ENCODE measurements around the gene ANKRD33B. TPM values are rescaled to one million over a fixed set of nuclear protein-coding genes. Genes with fewer than 3 reads are reported as not detected.

ANKRD33B gene
- total and polyA plus RNA-seq, 7 experiments from 2014 or later = 0.20 to 10.1 (median 0.75) TPM; not detected in 1

GRCh38 chr5:10701567-10702039, 137.7 kb downstream of the ANKRD33B start:
- Mint-ChIP-seq H3K27ac (peak overlapping the region in 1 of 9 donors; percentile 42), H3K36me3 (peaks cover 0 to 18% (median 0%) of the 10 kb centered on the region in 5 donors), H3K27me3 (no peaks in the 10 kb centered on the region), H3K4me1 (peaks cover 39 to 58% (median 53%) of the 10 kb centered on the region in 7 donors), H3K9me3 (no peaks in the 10 kb centered on the region), H3K4me3 (no peak overlapping the region)
- H3K36me3 ChIP-seq (ENCODE audit: control insufficient read depth in 2 of 3, insufficient read depth in 3 of 3, low read length in 3 of 3) = no peaks in the 10 kb centered on the region
- no peaks in the 10 kb centered on the region for H3K9me3 ChIP-seq (ENCODE audit: control insufficient read depth in 2 of 3, low read length in 3 of 3)
- no peaks in the 10 kb centered on the region for H3K27me3 ChIP-seq (ENCODE audit: control insufficient read depth in 2 of 2, insufficient read depth in 2 of 2, low read length in 2 of 2)
- no peak overlapping the region for H3K27ac ChIP-seq (ENCODE audit: low read depth, low read length)
- ChIA-PET POLR2A (interaction anchor here (1.3 kb wide), 1 partner anchor 59 kb away, joined by 3 read pairs; the partner anchor contains the start of gene DAP), CTCF (interaction anchor here (0.8 to 1.2 kb wide), 2 partner anchors 43 to 74 kb away, joined by 3 read pairs; no protein-coding TSS in a partner anchor)
- H3K4me1 ChIP-seq (ENCODE audit: control insufficient read depth in 2 of 2, insufficient read depth in 2 of 2, low read length in 2 of 2) = peaks cover 7 to 14% of the 10 kb centered on the region in 2 donors
- ATAC-seq (peak; percentile 50), DNase-seq (peak in 5 of 9 donors; percentile 11 to 27 (median 19))
- intact Hi-C loops (cut with micrococcal nuclease) = loop anchor here in 1 of 2 donors (5.0 kb wide), 1 partner anchor 61 kb away; the partner anchor contains the start of gene DAP
- H3K4me3 ChIP-seq (ENCODE audit: low read length) = no peak overlapping the region

GRCh38 chr5:10702040-10702629, 138.3 kb downstream of the ANKRD33B start:
- no peak overlapping the region for H3K4me3 Mint-ChIP-seq
- H3K27ac Mint-ChIP-seq = peak overlapping the region in 1 of 9 donors; percentile 42
- Histone ChIP-seq H3K4me1 (ENCODE audit: control insufficient read depth in 2 of 2, insufficient read depth in 2 of 2, low read length in 2 of 2) (peaks cover 7 to 14% of the 10 kb centered on the region in 2 donors), H3K4me3 (ENCODE audit: low read length) (no peak overlapping the region), H3K27ac (ENCODE audit: low read depth, low read length) (no peak overlapping the region), H3K27me3 (ENCODE audit: control insufficient read depth in 2 of 2, insufficient read depth in 2 of 2, low read length in 2 of 2) (no peaks in the 10 kb centered on the region), H3K36me3 (ENCODE audit: control insufficient read depth in 2 of 3, insufficient read depth in 3 of 3, low read length in 3 of 3) (no peaks in the 10 kb centered on the region), H3K9me3 (ENCODE audit: control insufficient read depth in 2 of 3, low read length in 3 of 3) (no peaks in the 10 kb centered on the region)
- no peaks in the 10 kb centered on the region for H3K9me3 Mint-ChIP-seq
- no peak for DNase-seq
- ChIA-PET POLR2A (interaction anchor here (1.3 kb wide), 1 partner anchor 59 kb away, joined by 3 read pairs; the partner anchor contains the start of gene DAP), CTCF (interaction anchor here (0.8 to 1.2 kb wide), 3 partner anchors 42 to 86 kb away, joined by 3 read pairs; no protein-coding TSS in a partner anchor)
- ATAC-seq = no peak
- H3K36me3 Mint-ChIP-seq = peaks cover 0 to 18% (median 0%) of the 10 kb centered on the region in 5 donors
- intact Hi-C loops (cut with micrococcal nuclease) = loop anchor here in 1 of 2 donors (5.0 kb wide), 1 partner anchor 60 kb away; the partner anchor contains the start of gene DAP
- H3K27me3 Mint-ChIP-seq = no peaks in the 10 kb centered on the region
- H3K4me1 Mint-ChIP-seq = peaks cover 38 to 58% (median 52%) of the 10 kb centered on the region in 7 donors

GRCh38 chr5:10702911-10703491, 139.1 kb downstream of the ANKRD33B start:
- no peaks in the 10 kb centered on the region for H3K36me3 ChIP-seq (ENCODE audit: control insufficient read depth in 2 of 3, insufficient read depth in 3 of 3, low read length in 3 of 3)
- ChIA-PET CTCF (interaction anchor here (0.7 to 1.0 kb wide), 3 partner anchors 10 to 175 kb away, joined by 3 read pairs; no protein-coding TSS in a partner anchor), POLR2A (interaction anchor here (1.3 kb wide), 1 partner anchor 58 kb away, joined by 3 read pairs; the partner anchor contains the start of gene DAP)
- peaks cover 7 to 14% of the 10 kb centered on the region in 2 donors for H3K4me1 ChIP-seq (ENCODE audit: control insufficient read depth in 2 of 2, insufficient read depth in 2 of 2, low read length in 2 of 2)
- DNase-seq (no peak), ATAC-seq (no peak)
- no peak overlapping the region for H3K4me3 Mint-ChIP-seq
- H3K9me3 Mint-ChIP-seq = no peaks in the 10 kb centered on the region
- no peaks in the 10 kb centered on the region for H3K27me3 Mint-ChIP-seq
- H3K27ac ChIP-seq (ENCODE audit: low read depth, low read length) = no peak overlapping the region
- intact Hi-C loops (cut with micrococcal nuclease) = loop anchor here in 1 of 2 donors (5.0 kb wide), 1 partner anchor 59 kb away; the partner anchor contains the start of gene DAP
- no peaks in the 10 kb centered on the region for H3K9me3 ChIP-seq (ENCODE audit: control insufficient read depth in 2 of 3, low read length in 3 of 3)
- peaks cover 0 to 22% (median 0%) of the 10 kb centered on the region in 5 donors for H3K36me3 Mint-ChIP-seq
- H3K27me3 ChIP-seq (ENCODE audit: control insufficient read depth in 2 of 2, insufficient read depth in 2 of 2, low read length in 2 of 2) = no peaks in the 10 kb centered on the region
- H3K4me3 ChIP-seq (ENCODE audit: low read length) = no peak overlapping the region
- H3K4me1 Mint-ChIP-seq = peaks cover 37 to 60% (median 53%) of the 10 kb centered on the region in 7 donors
- H3K27ac Mint-ChIP-seq = peak overlapping the region in 2 of 9 donors; percentile 9 to 20

GRCh38 chr5:10703676-10704075, 139.8 kb downstream of the ANKRD33B start:
- intact Hi-C loops (cut with micrococcal nuclease) = loop anchor here in 1 of 2 donors (5.0 kb wide), 1 partner anchor 59 kb away; the partner anchor contains the start of gene DAP
- peaks cover 0 to 18% (median 0%) of the 10 kb centered on the region in 5 donors for H3K36me3 Mint-ChIP-seq
- POLR2A ChIA-PET = no interaction called here
- DNase-seq = no peak
- CTCF ChIA-PET = interaction anchor here (0.7 to 1.0 kb wide), 2 partner anchors 11 to 174 kb away, joined by 3 read pairs; no protein-coding TSS in a partner anchor
- no peak overlapping the region for H3K4me3 ChIP-seq (ENCODE audit: low read length)
- H3K27me3 Mint-ChIP-seq = no peaks in the 10 kb centered on the region
- H3K4me3 Mint-ChIP-seq = no peak overlapping the region
- H3K36me3 ChIP-seq (ENCODE audit: control insufficient read depth in 2 of 3, insufficient read depth in 3 of 3, low read length in 3 of 3) = no peaks in the 10 kb centered on the region
- peak overlapping the region in 1 of 9 donors; percentile 20 for H3K27ac Mint-ChIP-seq
- no peaks in the 10 kb centered on the region for H3K27me3 ChIP-seq (ENCODE audit: control insufficient read depth in 2 of 2, insufficient read depth in 2 of 2, low read length in 2 of 2)
- no peak overlapping the region for H3K27ac ChIP-seq (ENCODE audit: low read depth, low read length)
- H3K4me1 Mint-ChIP-seq = peaks cover 34 to 61% (median 51%) of the 10 kb centered on the region in 7 donors
- H3K4me1 ChIP-seq (ENCODE audit: control insufficient read depth in 2 of 2, insufficient read depth in 2 of 2, low read length in 2 of 2) = peaks cover 7 to 14% of the 10 kb centered on the region in 2 donors
- H3K9me3 ChIP-seq (ENCODE audit: control insufficient read depth in 2 of 3, low read length in 3 of 3) = no peaks in the 10 kb centered on the region
- no peak for ATAC-seq
- no peaks in the 10 kb centered on the region for H3K9me3 Mint-ChIP-seq

- H3K36me3 Mint-ChIP-seq = peaks cover 0 to 7% (median 0%) of the 10 kb centered on the region in 5 donors
- H3K9me3 ChIP-seq (ENCODE audit: control insufficient read depth in 2 of 3, low read length in 3 of 3) = no peaks in the 10 kb centered on the region
- CTCF ChIA-PET = no interaction called here
- H3K27ac Mint-ChIP-seq = peak overlapping the region in 8 of 9 donors; percentile 9 to 63 (median 39)
- no peaks in the 10 kb centered on the region for H3K27me3 ChIP-seq (ENCODE audit: control insufficient read depth in 2 of 2, insufficient read depth in 2 of 2, low read length in 2 of 2)
- POLR2A ChIA-PET = no interaction called here
- H3K27me3 Mint-ChIP-seq = no peaks in the 10 kb centered on the region
- H3K4me3 ChIP-seq (ENCODE audit: low read length) = no peak overlapping the region
- H3K4me3 Mint-ChIP-seq = peak overlapping the region in 1 of 10 donors; percentile 22
- DNase-seq (no peak), ATAC-seq (peak; percentile 73)
- H3K36me3 ChIP-seq (ENCODE audit: control insufficient read depth in 2 of 3, insufficient read depth in 3 of 3, low read length in 3 of 3) = no peaks in the 10 kb centered on the region
- H3K9me3 Mint-ChIP-seq = no peaks in the 10 kb centered on the region
- peaks cover 7 to 14% of the 10 kb centered on the region in 2 donors for H3K4me1 ChIP-seq (ENCODE audit: control insufficient read depth in 2 of 2, insufficient read depth in 2 of 2, low read length in 2 of 2)
- intact Hi-C loops (cut with micrococcal nuclease) = loop anchor here in 1 of 2 donors (5.0 kb wide), 1 partner anchor 57 kb away; the partner anchor contains the start of gene DAP
- peaks cover 30 to 47% (median 41%) of the 10 kb centered on the region in 7 donors for H3K4me1 Mint-ChIP-seq
- no peak overlapping the region for H3K27ac ChIP-seq (ENCODE audit: low read depth, low read length)
These were observed 141.2 kb downstream of the ANKRD33B start for GRCh38 chr5:10704949-10705621.

- H3K36me3 ChIP-seq (ENCODE audit: control insufficient read depth in 2 of 3, insufficient read depth in 3 of 3, low read length in 3 of 3) = no peaks in the 10 kb centered on the region
- H3K27ac Mint-ChIP-seq = peak overlapping the region in 6 of 9 donors; percentile 9 to 63 (median 36)
- no peak for ATAC-seq
- CTCF ChIA-PET = no interaction called here
- peaks cover 7 to 14% of the 10 kb centered on the region in 2 donors for H3K4me1 ChIP-seq (ENCODE audit: control insufficient read depth in 2 of 2, insufficient read depth in 2 of 2, low read length in 2 of 2)
- intact Hi-C loops (cut with micrococcal nuclease) = no loop called here
- no peak overlapping the region for H3K4me3 Mint-ChIP-seq
- POLR2A ChIA-PET = no interaction called here
- H3K4me1 Mint-ChIP-seq = peaks cover 28 to 47% (median 38%) of the 10 kb centered on the region in 7 donors
- DNase-seq = no peak
- H3K9me3 Mint-ChIP-seq = no peaks in the 10 kb centered on the region
- no peak overlapping the region for H3K4me3 ChIP-seq (ENCODE audit: low read length)
- H3K27me3 Mint-ChIP-seq = no peaks in the 10 kb centered on the region
- H3K9me3 ChIP-seq (ENCODE audit: control insufficient read depth in 2 of 3, low read length in 3 of 3) = no peaks in the 10 kb centered on the region
- no peak overlapping the region for H3K27ac ChIP-seq (ENCODE audit: low read depth, low read length)
- H3K27me3 ChIP-seq (ENCODE audit: control insufficient read depth in 2 of 2, insufficient read depth in 2 of 2, low read length in 2 of 2) = no peaks in the 10 kb centered on the region
- H3K36me3 Mint-ChIP-seq = peaks cover 0 to 5% (median 0%) of the 10 kb centered on the region in 5 donors
These were observed 141.9 kb downstream of the ANKRD33B start for GRCh38 chr5:10705747-10706146.

Measured in naive thymus-derived CD4-positive, alpha-beta T cell (primary cell).